SU-DHL-6 (cell line): ENCODE results near the gene EFTUD2.

Source experiments
- EZH2phosphoT487 ChIP-seq: fragments of 200-600 bp; sonication (generic), shearing (Covaris generic); conservative IDR thresholded peaks from 2 replicates; pipeline ENCODE4 v1.6.1; 2018; ENCODE audit warnings: mild to moderate bottlenecking, antibody characterized with exemption, low read length, moderate library complexity, mixed read lengths
- TF ChIP-seq, protein P1 (sequence below): fragments of 200-600 bp; sonication (generic); IDR thresholded peaks from one replicate; pipeline ENCODE4 v1.5.1; 2017; ENCODE audit warnings: antibody characterized with exemption, mild to moderate bottlenecking, low read length, moderate library complexity; ENCODE audit not compliant: insufficient read depth, poor library complexity, severe bottlenecking

GRCh38 chr17:44927696-44928095 lies 28.5 kb upstream of the EFTUD2 start:
- TF ChIP-seq, protein P1, sequence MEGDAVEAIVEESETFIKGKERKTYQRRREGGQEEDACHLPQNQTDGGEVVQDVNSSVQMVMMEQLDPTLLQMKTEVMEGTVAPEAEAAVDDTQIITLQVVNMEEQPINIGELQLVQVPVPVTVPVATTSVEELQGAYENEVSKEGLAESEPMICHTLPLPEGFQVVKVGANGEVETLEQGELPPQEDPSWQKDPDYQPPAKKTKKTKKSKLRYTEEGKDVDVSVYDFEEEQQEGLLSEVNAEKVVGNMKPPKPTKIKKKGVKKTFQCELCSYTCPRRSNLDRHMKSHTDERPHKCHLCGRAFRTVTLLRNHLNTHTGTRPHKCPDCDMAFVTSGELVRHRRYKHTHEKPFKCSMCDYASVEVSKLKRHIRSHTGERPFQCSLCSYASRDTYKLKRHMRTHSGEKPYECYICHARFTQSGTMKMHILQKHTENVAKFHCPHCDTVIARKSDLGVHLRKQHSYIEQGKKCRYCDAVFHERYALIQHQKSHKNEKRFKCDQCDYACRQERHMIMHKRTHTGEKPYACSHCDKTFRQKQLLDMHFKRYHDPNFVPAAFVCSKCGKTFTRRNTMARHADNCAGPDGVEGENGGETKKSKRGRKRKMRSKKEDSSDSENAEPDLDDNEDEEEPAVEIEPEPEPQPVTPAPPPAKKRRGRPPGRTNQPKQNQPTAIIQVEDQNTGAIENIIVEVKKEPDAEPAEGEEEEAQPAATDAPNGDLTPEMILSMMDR: no peak
- TF ChIP-seq EZH2phosphoT487: no peak
